Measurements from ENCODE around the gene ARVCF. TPM values are rescaled to one million over a fixed set of nuclear protein-coding genes. Genes with fewer than 3 reads are reported as not detected.

ARVCF gene
- total RNA-seq, 2 donors from 2014 or later: 39.6 to 65.9 TPM

GRCh38 chr22:19942157-19943081 lies 74.2 kb downstream of the ARVCF start:
- Histone ChIP-seq H3K9me3 (no peaks in the 10 kb centered on the region), H3K27ac (peak overlapping the region; percentile 95 to 98), H3K4me3 (peak overlapping the region; percentile 81 to 95), H3K4me1 (replicated peaks) (peaks cover 8% of the 10 kb centered on the region), H3K27me3 (replicated peaks; ENCODE audit: insufficient read depth) (no peaks in the 10 kb centered on the region), H3K36me3 (no peaks in the 10 kb centered on the region)
- under 1% methylated on average over 8 of the region's 8 CpGs for WGBS
- intact Hi-C loops (cut with DNase I): no loop called here
- TF ChIP-seq POLR2A (IDR thresholded peaks at IDR 0.05): no peak
- TF ChIP-seq POLR2AphosphoS5 (IDR thresholded peaks at IDR 0.05): no peak
- no peak for TF ChIP-seq CTCF (IDR thresholded peaks at IDR 0.05)
- DNase-seq (ENCODE audit: low spot score): no peak

GRCh38 chr22:19941365-19942082 lies 75.1 kb downstream of the ARVCF start, which contains the start of the genes COMT and TXNRD2:
TSS of gene COMT (plus strand) at chr22:19941772. CDS start at chr22:19962527, 20,755 bp downstream.
TSS of gene TXNRD2 (minus strand) at chr22:19941818. CDS start at chr22:19941803, 15 bp downstream.
- TF ChIP-seq POLR2A (IDR thresholded peaks at IDR 0.05) (peak; percentile 43), POLR2AphosphoS5 (IDR thresholded peaks at IDR 0.05) (no peak)
- peak; percentile 54 for DNase-seq (ENCODE audit: low spot score)
- H3K4me3 ChIP-seq: peak within 1 kb of the TSS; percentile 81 to 95
- H3K9me3 ChIP-seq: no peaks in the 10 kb centered on the region
- under 1% methylated on average over 44 of the region's 63 CpGs for WGBS
- intact Hi-C loops (cut with DNase I): no loop called here
- H3K4me1 ChIP-seq (replicated peaks): peaks cover 14% of the 10 kb centered on the region
- H3K27ac ChIP-seq: peak within 1 kb of the TSS; percentile 95 to 98
- H3K36me3 ChIP-seq: no peaks in the 10 kb centered on the region
- no peaks in the 10 kb centered on the region for H3K27me3 ChIP-seq (replicated peaks; ENCODE audit: insufficient read depth)

GRCh38 chr22:19940536-19941364 lies 75.9 kb downstream of the ARVCF start:
- no peaks in the 10 kb centered on the region for H3K9me3 ChIP-seq
- peak overlapping the region; percentile 95 to 98 for H3K27ac ChIP-seq
- intact Hi-C loops (cut with DNase I): no loop called here
- H3K4me3 ChIP-seq: peak overlapping the region; percentile 81 to 95
- H3K36me3 ChIP-seq: no peaks in the 10 kb centered on the region
- 68% methylated on average over 21 of the region's 21 CpGs for WGBS
- no peak for TF ChIP-seq POLR2AphosphoS5 (IDR thresholded peaks at IDR 0.05)
- TF ChIP-seq CTCF (IDR thresholded peaks at IDR 0.05): no peak
- TF ChIP-seq POLR2A (IDR thresholded peaks at IDR 0.05): no peak
- no peak for DNase-seq (ENCODE audit: low spot score)
- peaks cover 16% of the 10 kb centered on the region for H3K4me1 ChIP-seq (replicated peaks)
- no peaks in the 10 kb centered on the region for H3K27me3 ChIP-seq (replicated peaks; ENCODE audit: insufficient read depth)

- peaks cover 23% of the 10 kb centered on the region for H3K4me1 ChIP-seq (replicated peaks)
- peak; percentile 87 for DNase-seq (ENCODE audit: low spot score)
- intact Hi-C loops (cut with DNase I): no loop called here
- 48% methylated on average over 16 of the region's 16 CpGs for WGBS
- no peaks in the 10 kb centered on the region for H3K36me3 ChIP-seq
- H3K27ac ChIP-seq: peak overlapping the region; percentile 76 to 89
- TF ChIP-seq POLR2AphosphoS5 (IDR thresholded peaks at IDR 0.05): peak; percentile 76
- no peak for TF ChIP-seq POLR2A (IDR thresholded peaks at IDR 0.05)
- no peak overlapping the region for H3K4me3 ChIP-seq
- H3K27me3 ChIP-seq (replicated peaks; ENCODE audit: insufficient read depth): no peaks in the 10 kb centered on the region
- H3K9me3 ChIP-seq: no peaks in the 10 kb centered on the region
Measured at GRCh38 chr22:19937616-19938473, 78.8 kb downstream of the ARVCF start.

GRCh38 chr22:19936513-19936912 lies 80.1 kb downstream of the ARVCF start:
- intact Hi-C loops (cut with DNase I): no loop called here
- TF ChIP-seq POLR2A (IDR thresholded peaks at IDR 0.05) (no peak), POLR2AphosphoS5 (IDR thresholded peaks at IDR 0.05) (no peak), CTCF (IDR thresholded peaks at IDR 0.05) (no peak)

More at GRCh38 chr22:19936513-19936912, 80.1 kb downstream of the ARVCF start:
- Histone ChIP-seq H3K27ac (peak overlapping the region; percentile 76 to 89), H3K36me3 (no peaks in the 10 kb centered on the region), H3K4me3 (no peak overlapping the region), H3K9me3 (no peaks in the 10 kb centered on the region), H3K27me3 (replicated peaks; ENCODE audit: insufficient read depth) (no peaks in the 10 kb centered on the region), H3K4me1 (replicated peaks) (peaks cover 23% of the 10 kb centered on the region)
- DNase-seq (ENCODE audit: low spot score): no peak
- WGBS: 95% methylated on average over 7 of the region's 7 CpGs
